ENCODE results near the gene ZNF594. TPM values are rescaled to one million over a fixed set of nuclear protein-coding genes. Genes with fewer than 3 reads are reported as not detected.

ZNF594 gene
- total and polyA plus RNA-seq, 2 of the 13 experiments (the other 11 are each of a cell fraction or from before 2014, with no cell fraction given), result 2.9 to 9.6 TPM

GRCh38 chr17:5237541-5238016 is 45.9 kb upstream of the ZNF594 start:
- H4K20me1 ChIP-seq (ENCODE audit: insufficient read depth, low read length), result peaks cover 24% of the 10 kb centered on the region
- 4% methylated on average over 6 of the region's 6 CpGs for WGBS (ENCODE audit: low lambda C conversion rate)
- no peak overlapping the region for H3K27ac ChIP-seq (ENCODE audit: extremely low read length, insufficient read depth, low read length)
- DNase-seq (ENCODE audit: low spot score) (peak; percentile 81), ATAC-seq (peak; percentile 94), FAIRE-seq (peak; percentile 94)
- no peaks in the 10 kb centered on the region for H3K36me3 ChIP-seq (replicated peaks in 1 of 2; ENCODE audit: control insufficient read depth in 1 of 2, insufficient read depth in 2 of 2, low read length in 2 of 2)
- no TSS peak for BruUV-seq (replicated peaks)
- H3K4me1 ChIP-seq (ENCODE audit: insufficient read depth, low read length), result peaks cover 17% of the 10 kb centered on the region
- POLR2A ChIA-PET, result no interaction called here
- no peaks in the 10 kb centered on the region for H3K79me2 ChIP-seq (ENCODE audit: insufficient read depth, low read length)
- peaks cover 5 to 26% of the 10 kb centered on the region in 2 experiments; a peak in 4 of 5 replicates for H3K27me3 ChIP-seq (ENCODE audit: control insufficient read depth in 1 of 2, insufficient read depth in 2 of 2, low read length in 2 of 2)
- no peak overlapping the region for H3K4me2 ChIP-seq (ENCODE audit: low read depth, low read length)
- no peaks in the 10 kb centered on the region for H3K9me3 ChIP-seq (ENCODE audit: low read length)
- H3K9ac ChIP-seq (ENCODE audit: insufficient read depth, low read depth, low read length), result no peak overlapping the region
- no peak overlapping the region for H2AFZ ChIP-seq (ENCODE audit: low read length)
- no peak overlapping the region for H3K4me3 ChIP-seq (replicated peaks in 1 of 3; ENCODE audit: insufficient read depth in 1 of 3, low read depth in 2 of 3, low read length in 3 of 3)
- in situ Hi-C loops (cut with HindIII; ENCODE audit: extremely low pct_ligation_motif_present, low pct_unique_long_range_greater_than_20kb), result no loop called here
- intact Hi-C loops (cut with micrococcal nuclease; ENCODE audit: unreplicated experiment), result loop anchor here (1.0 kb wide), 1 partner anchor 40 kb away; no protein-coding TSS in a partner anchor
- CTCF ChIA-PET (ENCODE audit: low intra/inter-chr PET ratio, low total read pairs), result interaction anchor here (0.6 to 1.7 kb wide), 4 partner anchors 12 to 46 kb away, joined by 3 to 33 read pairs (median 4); partner anchors contain the start of gene ZNF594
- TF ChIP-seq ZNF569 (CRISPR knock-in tag; IDR thresholded peaks at IDR 0.05; ENCODE audit: borderline replicate concordance) (no peak), IKZF1 (IDR thresholded peaks at IDR 0.05) (no peak), XRCC5 (optimal IDR thresholded peaks at IDR 0.05; ENCODE audit: low read length) (peak; percentile 70), TFE3 (CRISPR knock-in tag; IDR thresholded peaks at IDR 0.05) (no peak), DNMT3B (CRISPR knock-in tag; conservative IDR thresholded peaks at IDR 0.05) (no peak), ZNF878 (CRISPR knock-in tag; IDR thresholded peaks at IDR 0.05) (no peak), SRF (IDR thresholded peaks at IDR 0.05; ENCODE audit: low read depth, low read length) (no peak), GATA4 (IDR thresholded peaks at IDR 0.05; ENCODE audit: borderline replicate concordance, low read depth) (no peak), ZNF446 (CRISPR knock-in tag; IDR thresholded peaks at IDR 0.05) (no peak), SALL1 (CRISPR knock-in tag; IDR thresholded peaks at IDR 0.05) (0 out of 2 replicates have a peak, but pooled peaks have one; percentile 39), ZFY (CRISPR knock-in tag; IDR thresholded peaks at IDR 0.05) (peak; percentile 42; the same call in 1 of the 2 replicates), ZNF17 (CRISPR knock-in tag; IDR thresholded peaks at IDR 0.05) (no peak), SMC3 (IDR thresholded peaks at IDR 0.05; ENCODE audit: low read length) (peak; percentile 85), RARG (CRISPR knock-in tag; IDR thresholded peaks at IDR 0.05; ENCODE audit: low read depth) (peak; percentile 99), FOSL2 (CRISPR knock-in tag; IDR thresholded peaks at IDR 0.05) (peak; percentile 26), ETV5 (CRISPR knock-in tag; IDR thresholded peaks at IDR 0.05; ENCODE audit: borderline replicate concordance) (peak; percentile 11; the same call in 1 of the 2 replicates), SMARCE1 (IDR thresholded peaks at IDR 0.05; ENCODE audit: borderline replicate concordance) (no peak), ARID4A (CRISPR knock-in tag; IDR thresholded peaks at IDR 0.05; ENCODE audit: borderline replicate concordance) (no peak), SIN3B (IDR thresholded peaks at IDR 0.05; ENCODE audit: low read length) (no peak), ZNF605 (CRISPR knock-in tag; IDR thresholded peaks at IDR 0.05) (no peak)
